Globus pallidus (tissue), 1 donor: ENCODE data around the gene TRABD2B.

Experiments used
- DNase-seq: peaks from one replicate; pipeline ENCODE4 v3.0.0-alpha.2; 2015; ENCODE audit warnings: low spot score

TRABD2B gene

DNA sequence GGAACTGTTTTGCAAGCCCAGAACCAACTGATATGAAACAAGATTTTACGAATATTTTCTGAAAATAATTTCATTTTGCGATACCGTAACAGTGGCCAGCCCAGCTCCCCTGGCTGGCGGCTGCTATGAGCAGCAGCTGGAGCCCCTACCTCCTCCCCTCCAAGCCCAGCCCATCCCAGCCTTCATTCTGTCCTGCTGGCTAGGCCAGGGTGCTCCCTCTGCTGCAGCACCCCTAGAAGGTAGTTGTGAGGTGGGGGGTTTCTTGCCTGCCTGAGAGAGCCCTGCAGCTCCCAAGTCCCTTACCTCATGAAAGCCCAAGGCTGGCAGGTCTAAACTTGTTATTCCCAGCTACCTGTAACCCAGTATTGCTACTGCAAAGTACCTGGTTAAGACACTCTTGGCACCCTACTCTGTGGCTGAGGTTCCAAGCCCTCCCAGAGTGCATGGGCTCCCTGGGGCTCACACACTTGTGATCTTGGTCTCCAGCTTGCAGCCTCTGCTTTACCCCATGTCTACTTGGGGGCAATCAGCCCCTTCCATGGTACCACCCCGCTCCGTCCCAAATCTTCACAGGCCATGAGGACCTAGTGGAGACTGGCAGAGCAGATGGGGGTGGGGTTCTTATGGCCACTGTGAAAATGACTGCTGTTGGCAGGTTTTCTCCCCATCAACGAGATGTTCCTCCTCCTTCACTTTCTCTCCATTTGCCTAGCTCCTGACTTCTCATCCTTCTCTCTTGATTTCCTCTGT is 239.8 kb downstream of the TRABD2B start:
- DNase-seq: no peak

- DNase-seq: no peak
Measured at GRCh38 chr1:47756411-47756810, 240.8 kb downstream of the TRABD2B start.

DNA sequence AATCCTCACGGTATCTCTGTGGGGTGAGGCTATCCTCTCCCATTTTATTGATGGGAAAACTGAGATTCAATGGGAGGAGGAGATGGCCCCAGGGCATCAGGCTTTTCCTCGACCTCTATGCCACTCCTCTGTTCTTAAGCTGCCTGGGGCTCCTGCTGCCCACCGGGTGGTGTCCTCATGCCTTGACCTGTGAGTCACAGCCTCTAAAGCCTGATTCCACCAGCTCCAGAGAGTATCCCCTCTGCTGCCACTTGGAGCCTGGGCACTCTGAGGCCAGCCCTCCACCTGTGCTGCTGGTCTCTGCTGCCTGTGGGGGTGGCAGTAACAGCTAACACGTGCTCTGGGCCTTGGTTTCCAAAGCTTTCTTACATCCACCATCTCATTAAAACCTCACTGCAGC is 241.2 kb downstream of the TRABD2B start:
- DNase-seq: no peak

GRCh38 chr1:47755101-47755990 is 241.8 kb downstream of the TRABD2B start:
- DNase-seq: no peak

- DNase-seq: no peak
Measured at GRCh38 chr1:47754221-47754620, 243.0 kb downstream of the TRABD2B start.

DNA sequence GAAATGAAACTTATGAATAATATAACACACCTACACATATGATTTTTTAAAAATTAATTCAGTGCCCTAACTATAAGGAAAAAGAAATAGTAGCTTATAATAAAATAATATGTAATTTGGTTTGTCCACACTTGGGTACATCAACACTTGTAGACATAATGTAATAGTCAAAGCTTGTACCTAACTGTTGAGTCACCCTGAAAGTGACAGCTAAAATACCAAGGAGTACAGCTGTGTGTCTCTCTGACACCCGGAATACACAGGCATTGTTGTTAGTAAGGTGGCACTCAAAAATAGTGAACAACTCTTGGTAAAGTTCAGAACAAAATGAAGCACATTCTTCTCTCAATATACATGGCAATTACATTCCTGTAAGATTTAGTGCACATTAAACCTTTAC is 243.4 kb downstream of the TRABD2B start:
- DNase-seq: no peak

- no peak for DNase-seq
Measured at GRCh38 chr1:47752559-47752958, 244.6 kb downstream of the TRABD2B start.

GRCh38 chr1:47751996-47752451 is 245.2 kb downstream of the TRABD2B start:
- no peak for DNase-seq

- DNase-seq: no peak
Measured at GRCh38 chr1:47751193-47751592, 246.0 kb downstream of the TRABD2B start.

- no peak for DNase-seq
Measured at GRCh38 chr1:47745715-47746609, 251.2 kb downstream of the TRABD2B start.

- no peak for DNase-seq
Measured at GRCh38 chr1:47742890-47743760, 254.1 kb downstream of the TRABD2B start.

DNA sequence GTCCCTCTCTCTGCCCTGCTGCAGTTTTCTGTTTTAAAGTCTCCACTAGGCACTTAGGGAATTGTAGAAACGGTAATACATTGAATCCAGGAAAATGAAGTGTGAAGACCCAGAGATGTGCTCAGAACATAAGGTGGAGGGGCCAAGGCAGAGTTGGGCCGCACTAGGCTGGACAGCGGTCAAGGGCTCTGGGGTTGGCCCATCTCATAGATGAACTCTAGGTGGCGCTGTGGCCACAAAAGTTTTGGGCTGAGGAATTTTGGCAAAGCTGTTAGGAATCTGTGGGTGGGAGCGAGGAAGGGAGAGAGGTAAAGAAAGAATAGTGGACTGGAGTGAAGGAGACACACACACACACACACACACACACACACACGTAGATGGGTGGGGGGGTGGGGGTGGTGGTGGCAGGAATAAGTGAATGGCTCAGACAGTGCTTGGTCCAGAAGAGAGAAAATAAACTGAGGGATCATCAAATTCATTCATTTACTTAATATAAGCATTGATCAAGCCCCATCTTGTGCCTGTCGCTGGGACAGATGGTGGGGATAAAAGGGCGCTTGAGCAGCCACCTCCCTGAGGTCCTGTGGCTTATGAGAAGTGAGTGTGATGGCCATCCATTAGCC is 258.5 kb downstream of the TRABD2B start:
- no peak for DNase-seq

DNA sequence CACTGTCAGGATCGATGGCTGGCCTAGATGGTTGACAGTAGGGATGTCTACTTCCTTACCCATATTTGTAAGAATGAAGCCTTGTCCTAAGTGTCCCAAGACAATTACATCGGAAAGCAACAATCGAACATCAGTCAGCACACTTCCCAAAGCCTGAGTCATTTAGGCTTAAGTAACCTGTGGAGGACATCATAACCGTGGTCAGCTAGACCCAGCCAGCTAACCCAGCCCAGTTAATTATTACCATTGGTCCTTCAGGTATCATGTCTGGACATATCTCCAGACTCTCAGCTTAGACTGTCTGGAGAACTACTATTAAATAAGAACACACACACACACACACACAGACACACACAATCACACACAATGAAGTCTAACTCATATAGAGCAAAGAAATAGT is 264.7 kb downstream of the TRABD2B start:
- no peak for DNase-seq

GRCh38 chr1:47731730-47732129 is 265.5 kb downstream of the TRABD2B start:
- no peak for DNase-seq

DNA sequence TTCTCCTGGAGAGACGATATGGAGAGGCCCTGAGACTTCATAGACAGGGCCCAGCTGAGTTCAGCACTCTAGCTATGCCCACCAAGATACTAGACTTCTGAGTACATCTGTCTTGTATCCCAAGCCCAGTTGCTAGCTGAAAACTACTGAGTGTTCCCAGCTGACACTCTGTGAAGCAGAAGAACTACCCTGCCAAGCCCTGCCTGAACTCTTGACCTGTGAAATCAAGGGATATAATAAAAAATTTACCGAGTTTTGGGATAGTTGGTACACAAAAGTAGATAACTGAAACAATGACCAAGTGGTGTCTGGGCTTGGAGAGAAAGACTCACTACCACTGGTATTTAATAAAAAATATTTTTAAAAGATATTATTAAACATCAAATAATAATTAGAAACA is 267.5 kb downstream of the TRABD2B start:
- no peak for DNase-seq

DNA sequence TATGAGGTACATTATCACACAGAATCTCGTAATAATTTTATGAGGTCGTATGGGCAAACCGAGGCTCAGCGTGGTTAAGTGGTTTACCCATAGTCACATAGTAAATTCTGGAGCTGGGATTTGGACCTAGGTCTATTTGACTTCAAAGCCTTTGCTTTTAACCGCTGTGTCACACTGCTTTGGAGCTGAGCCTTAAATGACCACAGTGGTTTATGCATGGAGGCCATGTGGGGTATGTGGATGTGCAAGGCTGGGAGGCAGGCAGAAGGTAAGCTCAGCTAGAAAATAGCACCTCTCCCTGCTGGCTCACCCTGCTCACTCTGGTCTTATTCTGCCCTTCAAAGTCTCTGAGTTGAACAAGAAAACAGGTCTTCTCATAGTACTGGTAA is 269.5 kb downstream of the TRABD2B start:
- DNase-seq: no peak

GRCh38 chr1:47727051-47727696 is 270.0 kb downstream of the TRABD2B start:
- DNase-seq: no peak

- DNase-seq: peak; percentile 66
Measured at GRCh38 chr1:47725992-47726855, 271.0 kb downstream of the TRABD2B start.

DNA sequence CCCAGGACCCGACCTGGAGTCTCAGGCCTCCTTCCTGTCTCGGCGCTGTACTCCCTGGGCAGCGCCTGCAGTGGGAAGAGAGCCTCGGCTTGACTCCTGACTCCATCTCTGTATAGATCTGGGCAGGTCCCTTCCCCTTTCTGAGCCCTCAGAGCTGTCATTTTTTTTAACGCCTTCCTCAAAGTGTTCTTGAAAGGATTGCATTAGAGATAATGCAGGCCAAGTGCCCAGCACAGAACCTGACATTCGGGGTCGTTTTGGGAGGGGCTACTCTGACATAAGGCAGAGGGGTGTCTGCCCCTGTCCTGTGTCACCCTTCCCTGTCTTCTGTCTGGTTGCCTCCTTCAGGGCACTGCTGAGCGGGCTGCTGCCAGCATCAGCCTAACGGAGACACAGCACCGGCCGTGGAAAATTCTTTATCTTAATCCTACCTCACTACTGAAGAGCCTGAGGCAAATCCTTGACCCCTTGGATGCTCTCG is 271.6 kb downstream of the TRABD2B start:
- no peak for DNase-seq
